GDM1 (cell line): Measurements from ENCODE around the gene NPAS1.

Experiments
- DNase-seq: peaks from one replicate; lab custom pipeline; 2025; lab: John Stamatoyannopoulos, UW

Gene NPAS1, protein sequence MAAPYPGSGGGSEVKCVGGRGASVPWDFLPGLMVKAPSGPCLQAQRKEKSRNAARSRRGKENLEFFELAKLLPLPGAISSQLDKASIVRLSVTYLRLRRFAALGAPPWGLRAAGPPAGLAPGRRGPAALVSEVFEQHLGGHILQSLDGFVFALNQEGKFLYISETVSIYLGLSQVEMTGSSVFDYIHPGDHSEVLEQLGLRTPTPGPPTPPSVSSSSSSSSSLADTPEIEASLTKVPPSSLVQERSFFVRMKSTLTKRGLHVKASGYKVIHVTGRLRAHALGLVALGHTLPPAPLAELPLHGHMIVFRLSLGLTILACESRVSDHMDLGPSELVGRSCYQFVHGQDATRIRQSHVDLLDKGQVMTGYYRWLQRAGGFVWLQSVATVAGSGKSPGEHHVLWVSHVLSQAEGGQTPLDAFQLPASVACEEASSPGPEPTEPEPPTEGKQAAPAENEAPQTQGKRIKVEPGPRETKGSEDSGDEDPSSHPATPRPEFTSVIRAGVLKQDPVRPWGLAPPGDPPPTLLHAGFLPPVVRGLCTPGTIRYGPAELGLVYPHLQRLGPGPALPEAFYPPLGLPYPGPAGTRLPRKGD

GRCh38 chr19:47019431-47020041 is at the start of gene NPAS1:
Gene NPAS1 (plus strand): TSS chr19:47019837. CDS start chr19:47021048, 1,211 bp downstream.
- DNase-seq = no peak

- no peak for DNase-seq
Measured at GRCh38 chr19:46970815-46971214, 48.8 kb upstream of the NPAS1 start.

DNA sequence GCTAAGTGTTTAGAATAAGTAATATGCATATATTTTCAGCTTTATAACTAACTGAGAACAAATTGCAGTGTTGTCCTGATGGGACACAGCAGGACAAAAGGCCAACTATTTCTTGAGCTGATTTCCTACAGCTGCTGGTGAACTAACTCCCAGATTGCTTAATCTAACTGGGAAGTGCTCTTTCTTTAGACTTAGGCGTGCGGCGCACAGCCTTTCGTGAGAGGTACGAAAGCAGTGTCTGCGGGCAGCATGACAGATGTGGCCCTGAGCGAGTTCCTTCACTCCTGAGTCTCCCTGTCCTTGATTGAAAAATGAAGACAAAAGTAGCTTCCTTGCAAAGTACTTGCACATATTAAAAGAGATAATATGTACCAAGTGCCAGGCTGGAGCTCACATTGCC is 47.3 kb upstream of the NPAS1 start:
- no peak for DNase-seq

DNA sequence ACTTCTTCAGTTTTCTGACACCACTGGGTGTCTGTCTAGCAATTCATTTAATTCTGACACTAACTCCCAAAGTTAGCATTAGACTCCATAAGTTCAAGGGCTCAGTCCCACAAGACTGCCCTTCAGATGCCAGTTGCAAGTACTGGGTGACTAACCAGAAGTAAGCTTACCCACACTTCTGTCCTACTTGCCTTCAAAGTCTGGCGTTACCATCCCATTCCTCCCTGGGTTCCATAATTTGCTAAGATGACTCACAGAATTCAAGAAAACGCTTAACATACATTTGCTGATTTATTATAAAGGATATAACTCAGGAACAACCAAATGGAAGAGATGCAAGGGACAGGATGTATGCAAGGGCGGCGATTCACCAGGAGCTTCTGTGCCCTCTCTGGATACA is 45.5 kb upstream of the NPAS1 start:
- no peak for DNase-seq

GRCh38 chr19:46975011-46975924 is 44.4 kb upstream of the NPAS1 start:
- DNase-seq = no peak

DNA sequence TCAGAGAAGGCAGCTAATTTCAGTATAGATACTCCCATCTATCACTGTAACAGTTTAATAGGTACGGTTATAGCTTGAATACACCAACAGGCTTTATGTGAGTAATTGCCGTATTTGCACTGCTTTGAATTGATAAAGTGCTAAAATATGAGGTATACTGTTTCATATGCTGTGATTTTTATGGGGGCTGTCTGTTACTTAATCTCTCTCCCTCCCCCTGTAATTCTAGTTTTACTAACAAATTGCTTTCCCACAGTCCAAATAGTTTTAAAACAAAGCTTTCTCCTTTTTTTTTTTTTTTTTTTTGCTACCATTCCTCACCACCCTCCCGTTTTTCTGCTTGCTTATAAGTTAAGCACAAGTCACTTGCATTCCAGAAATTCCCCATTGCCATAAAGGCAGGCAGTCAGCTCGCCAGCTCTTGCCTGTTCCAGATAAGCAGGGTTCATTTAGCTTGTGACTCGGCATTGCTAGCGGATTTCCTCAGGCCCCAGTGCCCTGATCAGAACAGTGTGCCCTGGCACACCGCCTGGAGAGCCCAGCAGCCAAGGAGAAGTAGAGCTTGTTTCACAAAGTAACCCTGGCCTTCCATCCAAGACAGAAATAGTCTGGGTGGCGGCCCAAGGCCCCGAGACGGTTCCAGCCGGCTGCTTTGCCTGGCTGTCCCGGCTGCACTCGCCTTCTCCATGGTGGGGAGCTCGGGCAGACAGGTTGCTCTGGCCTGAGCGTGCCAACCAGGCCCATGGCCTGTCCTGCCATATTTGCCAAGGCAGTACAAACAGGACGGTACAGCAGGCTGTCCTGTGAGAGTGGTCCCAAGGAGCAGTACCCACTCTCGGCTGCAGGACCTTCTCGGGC is 43.5 kb upstream of the NPAS1 start:
- DNase-seq = no peak

GRCh38 chr19:46976845-46977320 is 42.8 kb upstream of the NPAS1 start:
- no peak for DNase-seq

DNA sequence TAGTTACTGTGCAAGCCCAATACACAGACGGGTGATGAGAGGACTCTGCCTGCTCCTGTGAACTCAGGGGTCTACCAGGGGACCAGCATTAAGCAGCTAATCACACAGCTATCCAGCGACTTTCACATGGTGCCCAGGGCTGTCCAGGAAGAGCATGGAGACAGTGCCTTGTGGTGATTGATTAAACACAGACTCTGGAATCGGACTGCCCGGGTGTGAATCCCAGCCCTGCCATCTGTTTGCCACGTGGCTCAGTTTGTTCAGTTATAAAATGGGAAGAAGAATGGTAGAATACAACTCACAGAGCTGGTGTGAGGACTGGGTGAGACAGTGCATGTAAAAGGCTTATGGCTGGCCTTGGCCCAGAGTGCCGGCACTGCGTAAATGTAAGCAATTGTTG is 42.1 kb upstream of the NPAS1 start:
- no peak for DNase-seq

GRCh38 chr19:46978171-46978869 is 41.3 kb upstream of the NPAS1 start:
- DNase-seq = no peak

- DNase-seq = no peak
Measured at GRCh38 chr19:46979126-46980105, 40.2 kb upstream of the NPAS1 start.

- no peak for DNase-seq
Measured at GRCh38 chr19:46980761-46981160, 38.9 kb upstream of the NPAS1 start.

GRCh38 chr19:46981286-46981945 is 38.2 kb upstream of the NPAS1 start:
- DNase-seq = no peak

- DNase-seq = no peak
Measured at GRCh38 chr19:46983097-46983496, 36.5 kb upstream of the NPAS1 start.

GRCh38 chr19:46984077-46985010 is 35.3 kb upstream of the NPAS1 start:
- no peak for DNase-seq

DNA sequence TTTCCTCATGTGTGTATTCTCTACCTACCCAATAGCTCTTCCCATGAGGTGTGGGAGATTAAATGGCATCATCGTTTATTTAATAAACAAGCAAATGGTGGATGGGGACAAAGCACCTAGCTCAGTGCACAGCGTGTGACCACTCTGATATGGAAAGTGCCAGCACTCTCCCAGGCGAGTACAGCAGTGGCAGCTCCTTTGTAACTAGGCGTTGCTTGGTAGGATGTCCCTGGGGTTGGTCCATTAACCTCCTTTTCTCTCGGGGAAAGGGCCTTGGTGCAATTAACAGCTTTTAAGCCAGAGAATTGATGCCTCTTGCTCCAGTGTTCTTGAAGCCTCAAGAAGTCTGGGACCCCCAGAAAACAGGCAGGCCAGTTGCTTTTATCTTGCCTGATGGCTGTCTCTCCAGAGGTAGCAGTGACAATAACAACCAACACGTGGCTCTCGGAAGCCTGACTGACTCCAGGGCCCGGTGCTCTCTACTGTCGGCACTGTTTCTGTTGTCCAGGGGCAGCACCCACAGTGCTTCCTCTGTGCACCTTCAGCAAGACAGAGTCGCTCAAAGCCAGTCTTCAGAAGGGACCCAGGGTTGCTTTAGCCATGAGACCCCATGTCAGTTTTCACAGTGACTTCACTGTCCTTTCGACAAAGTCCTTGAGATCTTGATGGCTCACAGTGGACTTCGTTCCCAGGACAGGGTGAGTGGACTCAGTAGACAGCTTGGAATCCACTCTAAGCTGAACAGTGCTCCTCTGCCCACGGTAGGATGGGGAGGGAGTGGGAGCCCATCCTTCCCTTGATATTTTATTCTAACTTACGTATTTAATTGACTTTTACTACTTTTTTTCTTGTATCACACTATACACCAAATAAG is 33.9 kb upstream of the NPAS1 start:
- DNase-seq = no peak

DNA sequence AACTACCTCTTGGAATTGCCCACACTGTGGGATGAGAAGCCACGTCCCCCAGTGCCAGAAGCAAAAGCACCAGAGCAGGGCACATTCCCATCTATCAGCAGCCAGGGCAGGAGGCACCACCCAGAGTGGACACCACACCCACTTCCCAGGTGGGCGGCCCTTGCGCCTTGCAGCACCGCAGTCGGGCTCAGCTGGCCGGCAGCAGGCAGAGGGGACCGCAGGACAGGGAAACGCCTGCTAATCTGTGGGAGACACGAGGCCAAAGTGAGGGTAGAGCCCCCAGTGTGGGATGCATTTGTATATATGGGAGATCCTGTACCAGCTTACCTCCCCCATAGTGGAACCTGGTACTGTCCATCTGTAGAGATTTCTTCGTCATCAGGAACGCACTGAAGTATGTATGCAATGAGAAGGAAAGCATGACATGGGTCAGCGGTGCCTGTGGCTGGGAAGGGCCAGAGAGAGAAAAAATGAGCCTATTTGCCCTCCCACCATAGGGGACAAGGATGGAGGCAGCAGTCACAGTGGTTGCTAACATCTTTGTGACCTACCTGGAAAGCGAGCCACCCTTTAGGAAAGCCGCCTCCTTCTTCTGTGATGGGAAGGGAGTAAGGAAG is 30.9 kb upstream of the NPAS1 start:
- DNase-seq = no peak
